ENCODE data around the gene UBA1.
"Not testable (repeated sequence)": the region's sequence is repeated elsewhere in the genome, so short reads cannot be mapped to it uniquely, and the experiment has no call there.

UBA1 gene

GRCh38 chrX:47232803-47233332 is 39.2 kb downstream of the UBA1 start, which contains the start of gene USP11:
USP11 (plus strand) TSS chrX:47233009; CDS start chrX:47233044, 35 bp downstream.
- peak; percentile 44 for DNase-seq

GRCh38 chrX:47233333-47234113 is 39.9 kb downstream of the UBA1 start:
- peak; percentile 95 for DNase-seq

GRCh38 chrX:47234583-47234982 is 41.0 kb downstream of the UBA1 start:
- no peak for DNase-seq

- no peak for DNase-seq
These were observed 42.1 kb downstream of the UBA1 start for GRCh38 chrX:47235691-47236103.

- DNase-seq, result no peak
These were observed 45.6 kb downstream of the UBA1 start for GRCh38 chrX:47239199-47239598.

GRCh38 chrX:47239898-47240545 is 46.4 kb downstream of the UBA1 start:
- no peak for DNase-seq

- DNase-seq, result no peak
These were observed 47.0 kb downstream of the UBA1 start for GRCh38 chrX:47240619-47241018.

- DNase-seq, result no peak
These were observed 47.8 kb downstream of the UBA1 start for GRCh38 chrX:47241201-47242011.

GRCh38 chrX:47242321-47242720 is 48.7 kb downstream of the UBA1 start:
- DNase-seq, result no peak

- no peak for DNase-seq
These were observed 49.7 kb downstream of the UBA1 start for GRCh38 chrX:47243351-47243750.

GRCh38 chrX:47244676-47245075 is 51.0 kb downstream of the UBA1 start:
- DNase-seq, result no peak

GRCh38 chrX:47245156-47245555 is 51.5 kb downstream of the UBA1 start:
- DNase-seq, result no peak

- peak; percentile 51 for DNase-seq
These were observed 53.8 kb downstream of the UBA1 start for GRCh38 chrX:47247206-47247998.

- no peak for DNase-seq
These were observed 54.3 kb downstream of the UBA1 start for GRCh38 chrX:47247999-47248320.

GRCh38 chrX:47248576-47248975 is 54.9 kb downstream of the UBA1 start:
- no peak for DNase-seq

- no peak for DNase-seq
These were observed 56.4 kb downstream of the UBA1 start for GRCh38 chrX:47250017-47250347.

GRCh38 chrX:47257620-47258019 is 64.0 kb downstream of the UBA1 start:
- not testable (repeated sequence) for DNase-seq
